Limb (tissue), 2 donors: ENCODE results near the gene BEGAIN.

Source experiments
- DNase-seq, 2 donors: peaks; one replicate each; pipeline ENCODE4 v3.0.0-alpha.2; 2016; ENCODE audit errors: extremely low spot score in 2 of 2

BEGAIN gene

DNA sequence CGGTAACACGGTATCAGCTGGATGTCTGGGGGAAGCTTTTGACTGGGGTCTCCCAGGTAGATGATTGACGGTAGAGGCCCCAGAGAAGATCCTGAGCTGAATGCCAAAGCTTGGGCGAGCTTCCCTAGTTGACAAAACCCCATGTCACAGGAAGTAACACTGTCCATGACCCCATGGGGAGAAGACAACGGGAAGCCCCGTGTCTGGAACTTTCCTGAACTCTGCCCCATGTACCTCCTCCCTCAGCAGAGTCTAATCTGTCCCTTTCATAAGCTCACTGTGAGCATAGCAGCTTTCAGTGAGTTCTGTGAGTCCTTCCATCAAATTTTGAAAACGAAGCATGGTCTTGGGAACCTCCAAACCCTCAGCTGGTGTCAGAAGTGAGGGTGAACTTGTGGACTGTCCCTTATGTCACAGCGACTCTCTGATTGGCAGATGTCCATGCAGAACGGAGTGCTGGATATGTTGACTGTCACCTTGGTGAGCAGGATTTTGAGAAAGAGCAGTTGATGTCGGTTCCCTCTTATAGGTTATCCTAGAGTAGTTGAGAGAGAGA lies 29.7 kb upstream of the BEGAIN start:
- DNase-seq, result no peak

DNA sequence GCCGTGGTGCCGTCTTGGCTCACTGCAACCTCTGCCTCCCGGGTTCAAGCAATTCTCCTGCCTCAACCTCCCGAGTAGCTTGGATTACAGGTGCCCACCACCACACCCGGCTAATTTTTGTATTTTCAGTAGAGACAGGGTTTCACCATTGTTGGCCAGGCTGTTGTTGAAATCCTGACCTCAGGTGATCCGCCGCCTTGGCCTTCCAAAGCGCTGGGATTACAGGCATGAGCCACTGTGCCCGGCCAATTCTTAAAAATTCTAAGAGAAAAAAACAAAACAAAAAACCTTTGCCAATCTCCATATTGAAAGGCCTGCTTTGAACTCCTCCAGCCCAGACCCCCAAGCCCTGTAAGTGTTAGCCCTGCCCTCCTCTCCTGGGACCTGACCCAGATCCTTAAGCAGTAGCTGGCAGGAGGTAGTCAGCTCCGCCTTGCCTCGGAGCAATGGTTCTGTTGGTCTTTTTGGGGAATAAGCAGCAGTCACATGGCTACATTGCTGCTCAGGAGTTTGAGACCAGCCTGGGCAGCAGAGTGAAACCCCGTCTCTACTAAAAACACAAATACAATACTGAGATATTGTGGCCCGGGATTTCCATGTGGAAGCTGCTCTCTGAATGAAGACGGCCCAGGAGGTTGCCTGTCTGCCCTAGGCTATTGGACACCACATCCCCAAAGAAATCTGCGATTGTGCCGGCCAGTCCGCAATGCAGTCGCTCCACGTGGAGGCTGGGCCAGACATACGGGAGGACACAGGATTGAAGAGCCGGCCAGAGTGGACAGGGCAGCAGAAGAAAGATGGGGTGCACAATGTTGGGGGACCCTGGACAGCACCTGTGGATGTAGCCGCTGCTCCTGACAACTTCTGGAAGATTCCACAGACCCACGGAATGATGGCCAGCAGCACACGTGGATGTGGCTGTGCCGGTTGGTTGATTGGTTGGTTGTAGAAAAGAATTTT lies 28.8 kb upstream of the BEGAIN start:
- no peak for DNase-seq

DNA sequence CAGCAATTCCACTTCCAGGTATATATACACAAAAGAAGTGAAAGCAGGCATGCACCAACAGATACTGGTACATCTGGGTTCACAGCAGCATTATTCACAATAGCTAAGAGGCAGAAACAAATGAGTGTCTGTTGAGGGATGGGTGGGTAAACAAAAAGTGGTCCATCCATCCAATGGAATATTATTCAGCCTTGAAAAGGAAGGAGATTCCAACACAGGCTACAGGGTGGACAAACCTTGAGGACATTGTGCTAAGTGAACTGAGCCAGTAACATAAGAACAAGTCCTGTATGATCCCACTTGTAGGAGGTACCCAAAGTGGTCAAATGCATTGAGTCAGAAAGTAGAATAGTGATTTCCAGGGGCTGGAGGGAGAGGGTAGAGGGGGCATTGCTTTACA lies 27.6 kb upstream of the BEGAIN start:
- no peak for DNase-seq

GRCh38 chr14:100612986-100613385 lies 25.8 kb upstream of the BEGAIN start:
- DNase-seq, result no peak

- no peak for DNase-seq
These were observed 24.7 kb upstream of the BEGAIN start for GRCh38 chr14:100611811-100612480.

- no peak for DNase-seq
These were observed 23.4 kb upstream of the BEGAIN start for GRCh38 chr14:100610511-100611217.

DNA sequence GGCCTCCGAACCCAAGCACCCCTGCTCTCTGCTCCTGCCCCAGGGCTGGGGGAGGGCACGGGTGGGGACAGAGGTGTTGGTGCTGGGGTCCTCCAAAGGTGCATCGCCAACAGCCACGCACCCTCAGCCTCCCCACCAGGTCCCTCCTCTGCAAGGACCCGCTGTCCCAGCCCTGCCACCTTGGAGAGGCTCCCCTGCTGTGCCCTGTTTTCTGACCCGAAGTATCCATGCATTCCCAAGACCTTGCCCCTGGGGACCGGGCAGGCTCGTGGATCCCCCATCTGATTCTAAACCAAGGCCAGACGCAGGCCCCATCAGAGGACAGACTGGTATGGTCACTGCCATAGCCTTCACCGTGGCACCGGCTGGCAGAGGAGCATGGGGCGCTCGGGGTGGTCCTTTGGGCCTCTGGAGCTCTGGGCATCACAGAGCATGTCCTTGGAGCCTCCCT lies 22.7 kb upstream of the BEGAIN start:
- no peak for DNase-seq

- DNase-seq, result no peak
These were observed 22.2 kb upstream of the BEGAIN start for GRCh38 chr14:100609331-100609870.

GRCh38 chr14:100608586-100609330 lies 21.5 kb upstream of the BEGAIN start:
- no peak for DNase-seq

DNA sequence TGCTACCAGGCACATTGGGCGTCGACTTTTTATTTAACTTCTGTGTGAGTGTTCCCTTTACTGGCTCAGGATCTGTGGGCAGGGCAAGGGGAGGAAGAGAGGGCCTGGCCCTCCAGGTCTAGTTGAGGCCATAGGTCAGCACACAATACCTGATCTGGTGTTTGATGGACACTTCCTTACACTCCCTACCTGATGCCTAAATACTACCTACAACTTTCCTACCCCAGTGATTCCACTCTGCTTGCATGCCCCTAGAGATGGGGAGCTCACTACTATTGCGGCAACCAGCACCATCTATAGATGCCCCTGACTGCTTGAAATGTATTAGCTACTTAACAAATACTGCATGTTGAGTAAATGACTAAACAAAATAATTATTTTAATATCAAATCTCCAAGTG lies 20.8 kb upstream of the BEGAIN start:
- DNase-seq, result no peak

- no peak for DNase-seq
These were observed 20.4 kb upstream of the BEGAIN start for GRCh38 chr14:100607611-100607956.

DNA sequence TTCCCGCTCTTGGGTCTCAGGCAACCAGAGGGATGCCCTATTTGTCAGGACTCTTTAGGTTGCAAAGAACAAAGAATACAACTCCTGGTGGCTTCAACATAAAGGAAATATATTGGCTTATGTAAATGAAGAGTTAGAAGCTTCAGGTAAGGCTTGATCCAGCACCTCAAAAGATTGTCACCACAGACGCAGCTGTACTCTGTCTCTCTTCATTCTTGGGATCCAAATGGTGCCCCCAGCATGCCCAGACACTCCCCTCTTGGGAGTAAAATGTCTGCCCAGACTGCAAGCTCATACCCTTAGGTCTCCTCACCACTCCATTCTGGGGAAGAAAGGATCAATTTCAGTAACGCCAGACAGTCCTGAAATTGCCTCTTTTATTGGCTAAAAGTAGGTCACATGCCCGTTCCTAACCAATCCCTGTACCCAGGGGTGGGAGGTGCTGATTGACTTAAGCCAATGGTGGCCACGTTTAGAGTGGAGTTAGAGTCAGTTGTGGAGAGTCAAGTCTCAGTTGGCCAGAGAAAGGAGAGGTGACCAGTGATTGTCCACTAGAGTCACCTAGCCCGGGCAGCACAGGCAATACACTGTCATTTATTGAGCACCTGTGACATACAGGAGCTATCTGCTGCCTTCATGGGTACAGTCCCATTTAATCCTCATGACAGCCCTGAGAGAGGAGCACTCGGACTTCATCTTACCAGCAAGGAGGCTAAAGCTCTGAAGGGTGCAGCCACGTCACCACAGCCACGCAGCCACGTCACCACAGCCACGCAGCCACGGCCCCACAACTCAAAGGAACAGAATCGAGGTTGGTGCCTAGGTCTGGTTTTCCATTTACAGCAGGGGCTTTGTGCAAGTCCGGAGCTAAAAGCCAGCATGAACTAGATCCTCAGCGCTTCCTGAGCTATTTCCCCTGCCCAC lies 19.7 kb upstream of the BEGAIN start:
- DNase-seq, result no peak

DNA sequence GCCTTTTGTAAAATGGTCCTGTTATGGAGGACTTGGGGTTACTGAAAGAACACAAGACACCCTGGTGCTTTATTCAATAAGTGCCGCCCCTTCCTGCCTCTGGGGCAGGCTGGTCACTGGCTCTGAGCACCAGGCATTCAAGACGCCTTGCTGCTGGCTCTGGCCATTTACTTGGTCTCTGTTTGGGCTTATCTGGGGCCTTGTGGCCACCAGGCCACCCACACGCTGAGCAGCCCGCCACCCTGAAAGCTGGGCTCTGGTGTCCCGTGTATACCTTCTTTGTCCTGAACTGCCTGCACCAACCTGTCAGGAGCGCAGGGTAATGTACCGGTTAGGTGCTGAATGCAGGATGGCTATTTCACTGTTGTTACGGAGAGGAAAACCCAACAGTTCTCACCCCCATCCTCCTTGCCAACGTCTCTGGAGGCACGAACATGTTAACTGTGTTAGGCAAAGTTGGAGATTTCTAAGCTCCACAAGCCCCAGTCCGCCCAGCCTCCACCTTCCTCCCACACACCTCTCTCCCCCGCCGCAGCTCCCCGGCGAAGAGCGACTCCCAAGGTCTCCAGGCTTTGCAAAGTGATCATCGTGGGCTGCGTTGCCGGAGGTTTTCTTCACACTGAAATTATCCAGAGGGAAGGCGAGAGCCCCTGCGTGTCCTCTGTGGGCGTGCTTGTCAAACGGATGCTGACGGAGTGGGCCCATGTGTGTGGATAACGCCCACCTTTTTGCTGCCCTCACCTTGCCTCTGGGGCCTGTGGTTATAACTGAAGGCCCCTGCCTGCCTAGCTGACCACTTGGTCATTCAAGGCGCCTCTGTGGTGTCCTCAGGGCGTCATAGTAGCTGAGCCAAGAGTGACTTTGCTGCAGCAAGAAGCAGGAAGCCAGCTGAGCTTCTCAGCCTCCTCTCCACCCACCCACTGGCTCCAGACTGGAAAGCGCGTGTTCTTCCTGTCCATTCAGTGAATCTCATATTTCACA lies 18.8 kb upstream of the BEGAIN start:
- DNase-seq, result no peak

DNA sequence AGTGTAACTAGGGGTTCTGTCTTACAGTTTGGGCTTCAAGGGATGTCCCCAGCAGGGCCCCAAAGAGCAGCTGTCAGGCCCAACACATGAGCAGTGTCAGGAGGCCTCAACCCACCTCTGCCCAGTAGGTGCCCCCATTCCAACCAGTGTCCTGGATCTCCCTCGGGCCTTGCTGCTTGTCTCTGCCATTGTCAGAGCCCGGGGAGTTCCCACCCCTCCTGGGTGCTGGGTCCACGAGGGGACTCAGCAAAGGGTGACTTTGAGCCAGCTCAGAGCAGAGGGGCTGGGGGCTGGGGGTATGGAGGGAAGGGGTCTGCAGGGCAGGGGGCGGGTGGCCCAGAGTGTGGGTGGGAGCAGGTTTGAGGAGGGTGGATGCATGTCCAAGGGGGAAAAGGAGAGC lies 18.0 kb upstream of the BEGAIN start:
- no peak for DNase-seq

DNA sequence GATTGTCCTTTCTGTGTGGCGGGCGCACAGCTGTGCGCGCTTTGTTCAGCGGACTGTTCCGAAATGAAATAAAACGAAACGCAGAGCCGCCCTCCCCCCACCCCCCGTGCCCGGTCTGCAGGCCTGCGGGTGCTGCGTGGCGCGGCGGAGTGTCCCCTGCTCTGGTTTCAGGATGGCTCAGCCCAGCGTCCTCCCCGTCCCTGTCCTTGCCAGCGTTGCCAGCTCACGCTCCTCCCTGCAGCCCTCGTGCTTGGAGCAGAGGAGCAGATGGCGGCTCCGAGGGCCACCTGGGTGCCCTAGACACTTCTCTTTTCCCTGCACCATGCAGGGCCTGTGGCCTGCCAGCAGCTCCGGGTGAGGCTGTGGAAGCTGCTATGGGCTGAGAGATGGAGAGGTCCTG lies 17.5 kb upstream of the BEGAIN start:
- no peak for DNase-seq

GRCh38 chr14:100604121-100604501 lies 16.9 kb upstream of the BEGAIN start:
- DNase-seq, result no peak

- no peak for DNase-seq
These were observed 16.3 kb upstream of the BEGAIN start for GRCh38 chr14:100603341-100604120.
